ENCODE measurements around the gene RCOR1.

- TF ChIP-seq POLR2A (IDR thresholded peaks at IDR 0.05; ENCODE audit: low read length) (no peak), POLR2AphosphoS2 (conservative IDR thresholded peaks at IDR 0.05; ENCODE audit: low read length) (no peak), JUN (IDR thresholded peaks at IDR 0.05) (no peak), KDM5A (IDR thresholded peaks at IDR 0.05) (no peak), EP300 (IDR thresholded peaks at IDR 0.05) (no peak)
- TF ChIP-seq, protein P1, sequence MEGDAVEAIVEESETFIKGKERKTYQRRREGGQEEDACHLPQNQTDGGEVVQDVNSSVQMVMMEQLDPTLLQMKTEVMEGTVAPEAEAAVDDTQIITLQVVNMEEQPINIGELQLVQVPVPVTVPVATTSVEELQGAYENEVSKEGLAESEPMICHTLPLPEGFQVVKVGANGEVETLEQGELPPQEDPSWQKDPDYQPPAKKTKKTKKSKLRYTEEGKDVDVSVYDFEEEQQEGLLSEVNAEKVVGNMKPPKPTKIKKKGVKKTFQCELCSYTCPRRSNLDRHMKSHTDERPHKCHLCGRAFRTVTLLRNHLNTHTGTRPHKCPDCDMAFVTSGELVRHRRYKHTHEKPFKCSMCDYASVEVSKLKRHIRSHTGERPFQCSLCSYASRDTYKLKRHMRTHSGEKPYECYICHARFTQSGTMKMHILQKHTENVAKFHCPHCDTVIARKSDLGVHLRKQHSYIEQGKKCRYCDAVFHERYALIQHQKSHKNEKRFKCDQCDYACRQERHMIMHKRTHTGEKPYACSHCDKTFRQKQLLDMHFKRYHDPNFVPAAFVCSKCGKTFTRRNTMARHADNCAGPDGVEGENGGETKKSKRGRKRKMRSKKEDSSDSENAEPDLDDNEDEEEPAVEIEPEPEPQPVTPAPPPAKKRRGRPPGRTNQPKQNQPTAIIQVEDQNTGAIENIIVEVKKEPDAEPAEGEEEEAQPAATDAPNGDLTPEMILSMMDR (IDR thresholded peaks at IDR 0.05): no peak
Measured at GRCh38 chr14:102644523-102644922, 52.1 kb downstream of the RCOR1 start.

Data from A549 (cell line).